Neuronal stem cell (in vitro differentiated cells): ENCODE results near the gene UCN3.

ENCODE experiments used
- DNase-seq: peaks from one replicate; pipeline ENCODE4 v3.0.0-alpha.2; 2013; ENCODE audit warnings: low spot score
- H2AFZ ChIP-seq: one replicate; pipeline ENCODE4 v1.6.1; 2013; ENCODE audit warnings: mild to moderate bottlenecking, low read length, inconsistent platforms
- H2AK5ac ChIP-seq: 2 replicates; pipeline ENCODE4 v1.6.1; 2013; ENCODE audit warnings: low read depth, mild to moderate bottlenecking, inconsistent platforms, low read length, moderate library complexity, mixed read lengths
- H2BK120ac ChIP-seq: 2 replicates; pipeline ENCODE4 v1.6.1; 2013; ENCODE audit warnings: low read depth, mild to moderate bottlenecking, inconsistent platforms, low read length, moderate library complexity, mixed read lengths
- H2BK12ac ChIP-seq: one replicate; pipeline ENCODE4 v1.6.1; 2013; ENCODE audit warnings: low read length, inconsistent platforms
- H2BK15ac ChIP-seq: 2 replicates; pipeline ENCODE4 v1.6.1; 2013; ENCODE audit warnings: mild to moderate bottlenecking, low read length, inconsistent platforms, mixed read lengths
- H2BK5ac ChIP-seq: one replicate; pipeline ENCODE4 v1.6.1; 2013; ENCODE audit warnings: inconsistent platforms, mild to moderate bottlenecking, low read length, moderate library complexity
- H3K14ac ChIP-seq: one replicate; pipeline ENCODE4 v1.6.1; 2013; ENCODE audit warnings: low read length, inconsistent platforms
- H3K18ac ChIP-seq: 2 replicates; pipeline ENCODE4 v1.6.1; 2013; ENCODE audit warnings: low read length, inconsistent platforms
- H3K23ac ChIP-seq: 2 replicates; pipeline ENCODE4 v1.6.1; 2013; ENCODE audit warnings: low read depth, mild to moderate bottlenecking, mixed read lengths, low read length, inconsistent platforms; ENCODE audit not compliant: poor library complexity
- H3K27ac ChIP-seq: replicated peaks from 3 replicates; pipeline ENCODE4 v1.5.1; 2013; ENCODE audit warnings: low read length, inconsistent platforms
- H3K27me3 ChIP-seq, 3 experiments: 2 replicates each; pipeline ENCODE4 v1.6.1; 2013; ENCODE audit warnings: low read length in 3 of 3, mild to moderate bottlenecking in 2 of 3, inconsistent platforms in 1 of 3, low read depth in 1 of 3, mixed read lengths in 1 of 3, moderate library complexity in 1 of 3; ENCODE audit not compliant: control insufficient read depth in 3 of 3, insufficient read depth in 3 of 3
- H3K36me3 ChIP-seq, 2 donors: replicated peaks in 1 of 2; 2 replicates each; pipeline ENCODE4 v1.6.1; 2013; ENCODE audit warnings: low read length in 2 of 2; ENCODE audit not compliant: control insufficient read depth in 2 of 2, insufficient read depth in 2 of 2
- H3K4ac ChIP-seq: 2 replicates; pipeline ENCODE4 v1.6.1; 2013; ENCODE audit warnings: inconsistent platforms, mild to moderate bottlenecking, low read length, moderate library complexity
- H3K4me1 ChIP-seq, 2 donors: 1 replicate in 1 of 2; 2 replicates in 1 of 2; pipeline ENCODE4 v1.6.1; 2013; ENCODE audit warnings: low read length in 2 of 2, low read depth in 1 of 2; ENCODE audit not compliant: control insufficient read depth in 2 of 2, insufficient read depth in 1 of 2
- H3K4me2 ChIP-seq: one replicate; pipeline ENCODE4 v1.6.1; 2013; ENCODE audit warnings: mild to moderate bottlenecking, low read length, inconsistent platforms; ENCODE audit not compliant: insufficient read depth, poor library complexity, severe bottlenecking
- H3K4me3 ChIP-seq, 2 donors: 2 replicates each; pipeline ENCODE4 v1.5.1; 2013; ENCODE audit warnings: low read length in 2 of 2, mild to moderate bottlenecking in 2 of 2, inconsistent platforms in 1 of 2, moderate library complexity in 1 of 2
- H3K79me1 ChIP-seq: one replicate; pipeline ENCODE4 v1.6.1; 2013; ENCODE audit warnings: low read depth, mild to moderate bottlenecking, inconsistent platforms, low read length, moderate library complexity
- H3K9ac ChIP-seq: one replicate; pipeline ENCODE4 v1.6.1; 2013; ENCODE audit warnings: mild to moderate bottlenecking, low read depth, low read length, inconsistent platforms; ENCODE audit not compliant: poor library complexity
- H3K9me3 ChIP-seq, 2 donors: replicated peaks in 1 of 2; 2 replicates each; pipeline versions ENCODE3 to v1.6.1; 2013; ENCODE audit warnings: low read length in 2 of 2, mild to moderate bottlenecking in 2 of 2, inconsistent platforms in 1 of 2, low read depth in 1 of 2, mixed read lengths in 1 of 2, moderate library complexity in 1 of 2; ENCODE audit not compliant: control insufficient read depth in 2 of 2, insufficient read depth in 1 of 2
- H4K8ac ChIP-seq: one replicate; pipeline ENCODE4 v1.6.1; 2013; ENCODE audit warnings: low read depth, mild to moderate bottlenecking, inconsistent platforms, low read length, moderate library complexity
- H4K91ac ChIP-seq: one replicate; pipeline ENCODE4 v1.6.1; 2013; ENCODE audit warnings: low read length, low read depth, mild to moderate bottlenecking, inconsistent platforms; ENCODE audit not compliant: poor library complexity
- WGBS, 2 donors: extraction: QIAGEN DNeasy Blood & Tissue Kit; methylation state at CpG; one replicate each; pipeline ENCODE4 v1.1.7; 2013; ENCODE audit warnings: missing lambda C conversion rate in 2 of 2, mixed read lengths in 1 of 2; ENCODE audit not compliant: insufficient read length in 2 of 2, insufficient replicate concordance in 1 of 2; ENCODE audit errors: extremely low coverage in 2 of 2; 5-methylcytosine and 5-hydroxymethylcytosine counted together

UCN3 gene

GRCh38 chr10:5418584-5418983 lies 53.8 kb downstream of the UCN3 start:
- Histone ChIP-seq H3K79me1 (peaks cover 3% of the 10 kb centered on the region), H2BK12ac (no peak overlapping the region), H3K4ac (no peak overlapping the region), H2AFZ (no peak overlapping the region), H2AK5ac (no peak overlapping the region), H3K4me3 (no peak overlapping the region), H2BK120ac (no peak overlapping the region), H3K18ac (no peak overlapping the region), H3K27me3 (no peaks in the 10 kb centered on the region), H3K36me3 (peaks cover 0 to 4% of the 10 kb centered on the region in 2 donors), H3K23ac (no peak overlapping the region), H3K27ac (no peak overlapping the region), H3K9me3 (peaks cover 0 to 38% of the 10 kb centered on the region in 2 donors), H2BK15ac (no peak overlapping the region), H3K4me1 (peaks cover 0 to 5% of the 10 kb centered on the region in 2 donors), H4K91ac (no peak overlapping the region), H3K4me2 (no peak overlapping the region), H2BK5ac (no peak overlapping the region), H4K8ac (no peak overlapping the region), H3K14ac (no peak overlapping the region), H3K9ac (no peak overlapping the region)
- DNase-seq: no peak

- Histone ChIP-seq H2BK15ac (no peak overlapping the region), H3K4me2 (no peak overlapping the region), H2AFZ (no peak overlapping the region), H3K4me3 (no peak overlapping the region), H3K27me3 (no peaks in the 10 kb centered on the region), H3K79me1 (peaks cover 3% of the 10 kb centered on the region), H3K4ac (no peak overlapping the region), H3K14ac (no peak overlapping the region), H3K9ac (no peak overlapping the region), H3K4me1 (peaks cover 0 to 5% of the 10 kb centered on the region in 2 donors), H3K36me3 (peaks cover 0 to 4% of the 10 kb centered on the region in 2 donors), H2BK5ac (no peak overlapping the region), H2BK120ac (no peak overlapping the region), H3K23ac (no peak overlapping the region), H3K27ac (no peak overlapping the region), H2AK5ac (no peak overlapping the region), H3K18ac (no peak overlapping the region), H2BK12ac (no peak overlapping the region), H4K8ac (no peak overlapping the region), H4K91ac (no peak overlapping the region), H3K9me3 (peaks cover 0 to 38% of the 10 kb centered on the region in 2 donors)
- WGBS, 2 donors: no CpG with 5 or more reads among the region's 3 CpGs
- DNase-seq: no peak
Measured at GRCh38 chr10:5419466-5420094, 54.8 kb downstream of the UCN3 start.

- H3K4me2 ChIP-seq: no peak overlapping the region
- no peak overlapping the region for H3K4ac ChIP-seq
- no peak overlapping the region for H2BK120ac ChIP-seq
- peaks cover 0 to 12% of the 10 kb centered on the region in 2 donors for H3K4me1 ChIP-seq
- H2AK5ac ChIP-seq: no peak overlapping the region
- no peaks in the 10 kb centered on the region for H3K27me3 ChIP-seq
- H4K91ac ChIP-seq: no peak overlapping the region
- H3K14ac ChIP-seq: no peak overlapping the region
- no peak overlapping the region for H3K18ac ChIP-seq
- H3K23ac ChIP-seq: no peak overlapping the region
- no peak overlapping the region for H2BK15ac ChIP-seq
- no peak overlapping the region for H2BK5ac ChIP-seq
- WGBS, 2 donors: no CpG with 5 or more reads among the region's 2 CpGs
- no peak overlapping the region for H3K9ac ChIP-seq
- peaks cover 2% of the 10 kb centered on the region for H3K79me1 ChIP-seq
- H3K36me3 ChIP-seq: peaks cover 0 to 21% of the 10 kb centered on the region in 2 donors
- no peak overlapping the region for H2AFZ ChIP-seq
- peaks cover 0 to 12% of the 10 kb centered on the region in 2 donors for H3K9me3 ChIP-seq
- no peak overlapping the region for H2BK12ac ChIP-seq
- no peak overlapping the region for H4K8ac ChIP-seq
- DNase-seq: no peak
- no peak overlapping the region for H3K27ac ChIP-seq
- no peak overlapping the region for H3K4me3 ChIP-seq
Measured at GRCh38 chr10:5423771-5424170, 59.0 kb downstream of the UCN3 start.
